OCI-M1 (cell line): ENCODE results near the gene TMA7.
"Not testable (repeated sequence)": the region's sequence is repeated elsewhere in the genome, so short reads cannot be mapped to it uniquely, and the experiment has no call there.

Experiments used
- DNase-seq: peaks from one replicate; lab custom pipeline; 2025; lab: John Stamatoyannopoulos, UW

Gene TMA7

DNA sequence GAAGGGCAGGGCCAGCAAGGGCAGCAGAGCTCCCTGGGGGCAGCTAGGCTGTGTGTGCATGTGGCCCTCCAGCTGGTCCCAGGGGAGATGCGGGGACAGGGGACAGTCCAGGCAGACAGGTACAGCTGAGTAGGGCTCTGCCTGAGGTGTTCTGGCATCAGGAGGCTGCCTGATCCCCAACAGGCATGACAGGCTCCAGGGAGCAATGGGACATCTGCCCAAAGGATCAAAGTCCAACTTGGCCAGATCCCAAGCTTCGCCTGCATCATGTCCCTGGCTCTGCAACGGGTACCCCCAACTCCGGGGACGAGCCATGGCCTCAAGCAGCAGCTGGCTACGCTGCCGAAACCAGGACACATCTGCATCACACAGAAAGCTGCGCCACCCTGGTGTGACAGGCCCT is 28.3 kb downstream of the TMA7 start:
- DNase-seq: no peak

DNA sequence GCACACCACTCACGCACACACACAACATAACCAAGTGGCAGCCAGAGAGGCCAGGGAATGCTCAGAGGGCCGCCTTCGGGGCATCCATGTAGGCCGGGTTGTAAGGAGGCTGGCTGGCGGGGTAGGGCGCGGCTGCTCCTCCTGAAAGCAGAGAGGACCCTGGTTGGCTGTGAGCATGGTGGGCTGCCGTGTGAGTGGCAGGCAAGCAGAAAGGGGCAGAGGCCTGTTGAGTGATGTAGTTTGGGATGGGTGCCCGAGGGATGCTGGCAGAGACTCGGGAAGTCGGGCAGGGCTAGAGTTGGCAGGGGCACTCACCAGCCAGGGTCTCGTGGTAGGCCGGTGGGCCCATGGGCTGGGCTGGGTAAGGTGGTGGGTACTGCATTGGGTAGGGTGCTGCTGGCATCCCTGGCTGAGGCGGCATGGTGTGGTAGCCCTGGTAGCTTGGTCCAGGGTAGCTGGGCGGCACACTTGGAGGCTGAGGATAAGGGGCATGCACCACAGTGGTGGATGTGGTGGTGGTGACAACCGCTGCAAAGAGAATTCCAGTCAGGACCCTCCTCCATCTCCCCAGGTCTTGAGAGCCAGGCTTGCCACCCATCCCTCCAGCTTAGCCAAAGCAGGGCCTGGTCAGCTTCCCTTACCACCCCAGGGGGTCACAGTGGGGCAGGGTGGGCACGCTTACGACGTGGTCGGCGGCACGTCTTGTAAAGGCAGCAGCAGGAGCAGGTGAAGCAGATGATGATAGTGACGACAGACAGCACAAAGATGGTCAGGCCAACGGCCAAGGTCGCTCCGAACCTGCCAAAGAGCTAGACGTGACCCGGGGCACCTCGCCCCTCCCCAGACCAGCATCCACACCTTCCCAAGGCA is 29.2 kb downstream of the TMA7 start:
- DNase-seq: no peak

- no peak for DNase-seq
Observed at GRCh38 chr3:48470286-48470685, 30.2 kb downstream of the TMA7 start.

GRCh38 chr3:48472673-48472922 is 32.5 kb downstream of the TMA7 start:
- no peak for DNase-seq

- peak; percentile 98 for DNase-seq
Observed at GRCh38 chr3:48472923-48473616, 33.0 kb downstream of the TMA7 start.

DNA sequence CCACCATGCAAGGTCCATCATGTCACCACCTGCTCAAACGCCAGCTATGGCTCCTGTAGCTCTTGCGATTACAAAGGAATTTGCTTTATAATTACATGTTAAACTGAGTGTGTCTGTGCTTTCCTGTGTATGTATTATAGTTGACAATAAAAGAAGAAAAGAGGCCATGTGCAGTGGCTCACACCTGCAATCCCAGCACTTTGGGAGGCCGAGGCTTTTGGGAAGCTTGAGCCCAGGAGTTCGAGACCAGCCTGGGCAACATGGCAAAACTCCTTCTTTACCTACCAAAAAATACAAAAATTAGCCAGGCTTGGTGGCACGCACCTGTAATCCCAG is 33.5 kb downstream of the TMA7 start:
- no peak for DNase-seq

DNA sequence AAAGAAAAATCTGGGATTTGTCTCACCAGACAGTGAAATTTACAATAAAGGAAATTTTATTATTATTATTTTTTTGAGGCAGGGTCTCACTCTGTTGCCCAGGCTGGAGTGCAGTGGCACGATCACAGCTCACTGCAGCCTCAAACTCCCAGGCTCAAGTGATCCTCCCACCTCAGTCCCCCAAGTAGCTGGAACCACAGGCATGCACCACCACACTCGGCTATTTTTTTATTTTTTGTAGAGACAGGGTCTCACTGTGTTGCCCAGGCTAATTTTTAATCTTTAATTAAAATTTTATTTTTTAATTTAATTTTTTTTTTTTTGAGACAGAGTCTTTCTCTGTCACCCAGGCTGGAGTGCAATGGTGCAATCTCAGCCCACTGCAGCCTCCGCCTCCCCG is 34.0 kb downstream of the TMA7 start:
- DNase-seq: not testable (repeated sequence)

DNA sequence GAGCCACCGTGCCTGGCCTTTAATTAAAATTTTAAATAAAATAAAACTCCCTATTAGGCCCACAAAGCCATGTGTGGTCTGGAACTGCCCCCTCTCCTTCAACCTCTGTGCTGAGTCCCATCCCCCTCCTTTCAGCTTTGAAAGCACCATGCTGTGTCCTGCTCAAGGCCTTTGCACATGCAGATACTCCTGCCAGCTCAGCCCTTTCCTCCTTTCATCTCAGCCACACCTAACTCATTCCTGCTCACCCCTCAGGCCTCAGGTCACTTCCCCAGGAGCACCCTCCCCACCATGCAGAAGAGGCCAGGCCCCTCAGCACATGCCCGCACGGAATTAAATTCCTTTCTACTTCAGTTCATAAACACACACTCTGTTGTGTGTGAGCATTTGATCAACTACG is 34.6 kb downstream of the TMA7 start:
- DNase-seq: no peak

DNA sequence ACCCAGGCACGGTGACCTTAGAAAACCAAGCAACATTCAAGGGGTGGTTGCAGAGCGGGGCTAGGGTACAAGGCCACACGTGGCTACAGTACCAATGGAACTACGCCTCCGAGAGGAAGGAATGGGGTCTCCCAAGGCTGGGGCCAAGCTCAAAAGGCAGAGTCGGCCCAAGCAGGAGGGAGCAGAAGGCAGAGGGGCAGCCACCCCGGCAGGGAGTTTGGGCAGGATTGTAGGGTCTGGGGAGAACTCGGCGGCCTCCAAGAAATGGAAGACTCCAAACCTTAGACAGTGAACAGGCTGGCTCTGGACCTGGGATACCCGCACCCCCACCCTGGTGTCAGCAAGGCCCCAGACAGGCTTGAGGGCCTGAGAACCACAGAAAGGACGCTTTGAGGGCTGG is 35.1 kb downstream of the TMA7 start:
- DNase-seq: no peak

GRCh38 chr3:48476426-48477053 is 36.5 kb downstream of the TMA7 start:
- DNase-seq: no peak

DNA sequence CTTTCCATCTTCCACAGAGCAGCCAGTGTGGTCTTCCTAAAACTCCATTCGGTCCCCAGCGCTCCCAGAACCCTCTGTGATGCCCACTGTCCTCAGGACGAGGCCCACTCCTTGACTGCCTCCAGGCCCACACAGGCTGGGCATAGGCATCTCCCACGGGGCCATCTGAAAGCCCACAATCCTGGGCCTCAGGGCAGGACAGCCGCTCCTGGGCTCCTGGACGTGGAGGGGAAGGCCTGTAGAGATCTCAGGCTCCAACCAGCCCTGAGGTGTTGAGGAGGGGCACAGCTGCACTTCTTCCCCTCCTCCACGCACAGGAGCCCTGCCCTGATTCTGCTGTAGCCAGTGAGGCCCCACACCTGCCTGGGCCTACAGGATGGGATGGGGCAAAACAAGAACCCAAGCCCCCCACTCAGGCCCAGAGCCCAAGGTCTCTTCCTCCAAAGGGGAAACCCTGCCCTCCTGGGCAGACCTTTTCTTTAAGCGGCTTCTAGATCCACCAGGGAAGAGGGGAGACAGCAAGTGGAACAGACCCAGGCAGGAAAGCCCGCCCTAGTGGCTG is 38.0 kb downstream of the TMA7 start:
- no peak for DNase-seq

- DNase-seq: no peak
Observed at GRCh38 chr3:48478626-48479555, 38.8 kb downstream of the TMA7 start.

DNA sequence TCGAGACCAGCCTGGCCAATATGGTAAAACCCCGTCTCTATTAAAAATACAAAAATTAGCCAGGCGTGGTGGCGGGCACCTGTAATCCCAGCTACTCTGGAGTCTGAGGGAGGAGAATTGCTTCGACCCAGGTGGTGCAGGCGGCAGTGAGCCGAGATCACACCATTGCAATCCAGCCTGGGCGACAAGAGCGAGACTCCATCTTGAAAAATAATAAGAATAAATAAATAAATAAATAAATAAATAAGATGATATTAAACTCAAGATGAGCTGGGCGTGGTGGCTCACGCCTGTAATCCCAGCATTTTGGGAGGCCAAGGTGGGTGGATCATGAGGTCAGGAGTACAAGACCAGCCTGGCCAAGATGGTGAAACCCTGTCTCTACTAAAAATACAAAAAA is 40.8 kb downstream of the TMA7 start:
- DNase-seq: not testable (repeated sequence)

DNA sequence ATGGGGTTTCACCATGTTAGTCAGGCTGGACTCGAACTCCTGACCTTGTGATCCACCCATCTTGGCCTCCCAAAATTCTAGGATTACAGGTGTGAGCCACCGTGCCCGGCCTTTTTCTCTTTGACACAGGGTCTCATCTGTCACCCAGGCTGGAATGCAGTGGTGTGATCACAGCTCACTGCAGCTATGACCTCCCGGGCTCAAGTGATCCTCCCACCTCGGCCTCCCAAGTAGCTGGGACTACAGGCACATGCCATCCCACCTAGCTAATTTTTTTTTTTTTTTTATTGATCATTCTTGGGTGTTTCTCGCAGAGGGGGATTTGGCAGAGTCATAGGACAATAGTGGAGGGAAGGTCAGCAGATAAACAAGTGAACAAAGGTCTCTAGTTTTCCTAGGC is 42.8 kb downstream of the TMA7 start:
- DNase-seq: not testable (repeated sequence)

- DNase-seq: no peak
Observed at GRCh38 chr3:48486952-48487351, 46.9 kb downstream of the TMA7 start.

GRCh38 chr3:48492461-48493202 is 52.6 kb downstream of the TMA7 start:
- peak; percentile 25 for DNase-seq

GRCh38 chr3:48493203-48493501 is 53.1 kb downstream of the TMA7 start:
- no peak for DNase-seq
